PC-3 (cell line): ENCODE measurements around the gene ASCC3. TPM values are rescaled to one million over a fixed set of nuclear protein-coding genes. Genes with fewer than 3 reads are reported as not detected.

Experiments
- ATAC-seq: fragments of 200-7000 bp; cut with Tn5 transposase; 2 replicates; pipeline ENCODE4 v1.9.1; 2020; ENCODE audit warnings: mild to moderate bottlenecking, moderate library complexity
- BruUV-seq: library from RNA; stranded (reverse); fragments of 400-500 nt; replicated peaks from 2 replicates; lab custom pipeline; 2021; lab: Mats Ljungman, UMichigan
- CTCF ChIA-PET: fragments of 300-600 bp; sonication (Branson Sonifier 250); formaldehyde crosslinking; loops from one replicate; lab custom pipeline; 2022; ENCODE audit warnings: antibody characterized with exemption; lab: Charles Lee
- POLR2A ChIA-PET: fragments of 300-600 bp; sonication (Branson Sonifier 250); formaldehyde crosslinking; loops from one replicate; lab custom pipeline; 2022; ENCODE audit warnings: antibody characterized with exemption; ENCODE audit not compliant: unreplicated experiment; lab: Charles Lee
- DNase-seq: peaks from one replicate; pipeline ENCODE4 v3.0.0-alpha.2; 2015
- H2AFZ ChIP-seq: fragments of 300-600 bp; sonication (generic); 2 replicates; pipeline ENCODE4 v1.6.0; 2016; ENCODE audit warnings: antibody characterized with exemption, low read length
- H3F3A ChIP-seq: fragments of 300-600 bp; sonication (generic); one replicate; pipeline ENCODE4 v1.6.0; 2017; ENCODE audit warnings: antibody characterized with exemption, low read length, control low read depth, mild to moderate bottlenecking; ENCODE audit not compliant: unreplicated experiment
- H3K27ac ChIP-seq: fragments of 300-600 bp; sonication (generic); 2 replicates; pipeline ENCODE4 v1.5.1; 2016; ENCODE audit warnings: mild to moderate bottlenecking, low read length
- H3K27me3 ChIP-seq: fragments of 300-600 bp; sonication (generic); 2 replicates; pipeline ENCODE4 v1.6.1; 2016; ENCODE audit warnings: low read length, mixed read lengths
- H3K36me3 ChIP-seq: fragments of 300-600 bp; sonication (generic); 2 replicates; pipeline ENCODE4 v1.6.1; 2016; ENCODE audit warnings: low read depth, mixed run types, low read length, mixed read lengths
- H3K4me1 ChIP-seq: fragments of 300-600 bp; sonication (generic); 2 replicates; pipeline ENCODE4 v1.5.1; 2016; ENCODE audit warnings: low read length; ENCODE audit not compliant: insufficient read depth
- H3K4me2 ChIP-seq: fragments of 300-600 bp; sonication (generic); 2 replicates; pipeline ENCODE4 v1.6.0; 2016; ENCODE audit warnings: low read length
- H3K4me3 ChIP-seq: fragments of 300-600 bp; sonication (generic); 2 replicates; pipeline ENCODE4 v1.5.1; 2016; ENCODE audit warnings: mild to moderate bottlenecking, low read length, mixed read lengths
- H3K79me2 ChIP-seq: fragments of 300-600 bp; sonication (generic); 2 replicates; pipeline ENCODE4 v1.6.1; 2017; ENCODE audit warnings: low read length, mixed read lengths
- H3K9ac ChIP-seq: fragments of 300-600 bp; sonication (generic); 2 replicates; pipeline ENCODE4 v1.6.0; 2016; ENCODE audit warnings: mild to moderate bottlenecking, low read length
- H3K9me2 ChIP-seq: fragments of 300-600 bp; sonication (generic); replicated peaks from 2 replicates; pipeline ENCODE4 v1.6.1; 2016; ENCODE audit warnings: mixed run types, low read length, mixed read lengths
- H3K9me3 ChIP-seq: fragments of 300-600 bp; sonication (generic); 2 replicates; pipeline ENCODE4 v1.6.1; 2016; ENCODE audit warnings: low read length, mixed read lengths
- H4K20me1 ChIP-seq: fragments of 300-600 bp; sonication (generic); 2 replicates; pipeline ENCODE4 v1.6.1; 2016; ENCODE audit warnings: low read length, mixed read lengths
- CTCF ChIP-seq: fragments of 300-600 bp; sonication (generic); conservative IDR thresholded peaks from 2 replicates; pipeline ENCODE4 v1.5.1; 2017; ENCODE audit warnings: antibody characterized with exemption, low read depth, mild to moderate bottlenecking, low read length
- EZH2 ChIP-seq: fragments of 300-600 bp; sonication (generic); IDR thresholded peaks from one replicate; pipeline ENCODE4 v1.6.1; 2017; ENCODE audit warnings: antibody characterized with exemption, mild to moderate bottlenecking, low read length; ENCODE audit not compliant: unreplicated experiment
- EZH2phosphoT487 ChIP-seq: fragments of 300-600 bp; sonication (generic); IDR thresholded peaks from 2 replicates; pipeline ENCODE4 v1.6.1; 2018; ENCODE audit warnings: mild to moderate bottlenecking, antibody characterized with exemption, low read length, borderline replicate concordance
- intact Hi-C: fragments of 100-400 bp; cut with micrococcal nuclease; formaldehyde crosslinking; loops from 2 replicates; pipeline ENCODE4 v1.9.0; 2023
- total RNA-seq: library from RNA; depleted of rRNA; stranded (reverse); fragments of >200 nt; gene quantifications from 2 replicates; pipeline ENCODE4 v1.2.3, GENCODE V29; 2014

Gene ASCC3
- total RNA-seq, 1 experiment from 2014 or later, result 27.7 TPM

- ChIA-PET CTCF (no interaction called here), POLR2A (no interaction called here)
- BruUV-seq, result no TSS peak
- Histone ChIP-seq H3F3A (no peaks in the 10 kb centered on the region), H3K9me2 (no peaks in the 10 kb centered on the region), H3K9ac (no peak overlapping the region), H3K4me1 (peaks cover 46% of the 10 kb centered on the region), H3K9me3 (no peaks in the 10 kb centered on the region), H3K4me2 (peak overlapping the region; percentile 38), H3K79me2 (no peaks in the 10 kb centered on the region), H3K36me3 (no peaks in the 10 kb centered on the region), H2AFZ (no peak overlapping the region), H4K20me1 (no peaks in the 10 kb centered on the region), H3K27ac (peak overlapping the region; percentile 34), H3K4me3 (no peak overlapping the region), H3K27me3 (no peaks in the 10 kb centered on the region)
- TF ChIP-seq CTCF (no peak), EZH2 (no peak), EZH2phosphoT487 (no peak)
- ATAC-seq, result peak; percentile 42
- intact Hi-C loops, result loop anchor here (5.0 kb wide), 1 partner anchor 49 kb away; no protein-coding TSS in a partner anchor
- DNase-seq, result peak; percentile 59
Measured at GRCh38 chr6:100503043-100503705, 378.0 kb downstream of the ASCC3 start.

- POLR2A ChIA-PET, result no interaction called here
- BruUV-seq, result no TSS peak
- intact Hi-C loops, result no loop called here
Measured at GRCh38 chr6:100493206-100493888, 387.8 kb downstream of the ASCC3 start.

More at GRCh38 chr6:100493206-100493888, 387.8 kb downstream of the ASCC3 start:
- Histone ChIP-seq H3K27me3 (no peaks in the 10 kb centered on the region), H3K36me3 (no peaks in the 10 kb centered on the region), H3K4me2 (peak overlapping the region; percentile 4), H4K20me1 (no peaks in the 10 kb centered on the region), H3K4me3 (no peak overlapping the region), H2AFZ (no peak overlapping the region), H3F3A (no peaks in the 10 kb centered on the region), H3K27ac (peak overlapping the region; percentile 2; the same call in 1 of the 2 replicates), H3K4me1 (peaks cover 13% of the 10 kb centered on the region; the same call in 1 of the 2 replicates), H3K79me2 (no peaks in the 10 kb centered on the region), H3K9ac (no peak overlapping the region), H3K9me3 (no peaks in the 10 kb centered on the region), H3K9me2 (no peaks in the 10 kb centered on the region)
- ATAC-seq (peak; percentile 61), DNase-seq (peak; percentile 64)
- TF ChIP-seq EZH2 (no peak), CTCF (no peak), EZH2phosphoT487 (no peak)
- CTCF ChIA-PET, result no interaction called here
